ENCODE measurements around the gene CLNK.

Gene CLNK

DNA sequence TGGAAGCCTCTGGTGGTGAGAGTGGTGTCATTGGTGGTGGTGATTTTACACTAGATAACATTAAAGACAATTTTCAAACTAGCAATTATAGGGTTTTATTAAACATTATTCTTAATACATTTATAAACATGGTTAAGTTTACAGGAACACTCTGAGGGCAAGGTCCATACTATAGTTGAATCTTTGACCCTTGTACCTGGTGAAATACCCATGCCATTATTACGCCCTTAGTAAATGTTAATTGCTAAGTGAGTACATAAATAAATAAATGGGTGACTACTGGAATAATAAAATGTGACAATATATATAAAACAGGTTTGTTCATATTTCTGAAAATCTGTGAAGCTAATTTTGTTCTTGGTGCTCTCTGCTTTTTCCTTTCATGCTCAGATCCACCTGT lies 13.6 kb upstream of the CLNK start:
- no peak for DNase-seq

DNA sequence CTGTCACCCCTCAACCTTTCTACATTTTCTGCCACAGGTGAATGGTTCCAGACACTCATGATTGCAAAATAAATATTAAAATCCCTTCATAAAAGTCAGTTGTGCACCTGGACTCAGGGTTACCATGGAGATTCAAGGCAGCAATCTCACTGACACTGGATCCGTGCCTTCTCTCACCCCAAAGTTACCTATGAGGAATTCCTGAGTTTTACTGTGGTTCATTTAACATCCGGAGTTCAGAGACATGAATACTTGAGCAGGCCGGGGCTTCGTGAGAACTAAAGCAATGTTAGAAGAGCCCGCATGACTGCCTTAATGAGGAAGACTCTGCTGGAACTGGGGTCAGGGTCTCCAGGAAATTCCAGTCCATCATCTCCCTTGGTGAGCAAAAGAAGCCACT lies 12.5 kb upstream of the CLNK start:
- DNase-seq = no peak

DNA sequence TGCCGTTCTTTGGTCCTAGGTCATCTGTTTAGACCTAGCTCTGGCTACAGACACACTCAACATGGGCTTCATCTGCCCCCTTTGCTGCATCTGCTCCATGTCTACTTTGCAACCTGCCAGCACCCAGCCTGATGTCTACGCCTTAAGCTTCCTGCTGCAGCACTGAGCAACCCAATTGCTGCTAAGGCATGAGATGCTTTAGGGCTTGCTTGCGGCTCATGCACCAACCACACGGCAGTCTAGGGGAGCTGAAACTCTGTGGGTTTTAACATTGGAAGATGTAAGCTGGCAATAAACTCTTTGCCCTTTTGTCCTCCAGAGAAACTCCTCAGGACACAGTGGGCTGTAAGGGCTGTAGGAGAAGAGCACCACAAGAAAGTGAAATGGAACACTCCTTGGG lies 11.7 kb upstream of the CLNK start:
- DNase-seq = no peak

DNA sequence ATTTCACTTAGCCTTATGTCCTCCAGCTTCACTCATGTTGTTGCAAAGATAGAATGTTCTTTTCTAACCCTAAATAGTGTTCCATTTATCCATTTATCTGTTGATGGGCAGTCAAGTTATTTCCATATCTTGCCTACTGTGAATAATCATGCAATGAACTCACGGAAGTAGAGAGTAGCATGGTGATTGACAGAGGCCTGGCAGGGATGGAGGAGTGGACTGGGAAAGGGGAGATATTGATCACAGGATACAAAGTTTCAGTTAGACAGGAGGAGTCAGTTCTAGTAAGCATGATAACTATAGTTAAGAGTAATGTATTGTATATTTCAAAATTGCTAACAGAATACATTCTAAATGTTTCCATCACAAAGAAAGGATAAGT lies 10.3 kb upstream of the CLNK start:
- DNase-seq = no peak

DNA sequence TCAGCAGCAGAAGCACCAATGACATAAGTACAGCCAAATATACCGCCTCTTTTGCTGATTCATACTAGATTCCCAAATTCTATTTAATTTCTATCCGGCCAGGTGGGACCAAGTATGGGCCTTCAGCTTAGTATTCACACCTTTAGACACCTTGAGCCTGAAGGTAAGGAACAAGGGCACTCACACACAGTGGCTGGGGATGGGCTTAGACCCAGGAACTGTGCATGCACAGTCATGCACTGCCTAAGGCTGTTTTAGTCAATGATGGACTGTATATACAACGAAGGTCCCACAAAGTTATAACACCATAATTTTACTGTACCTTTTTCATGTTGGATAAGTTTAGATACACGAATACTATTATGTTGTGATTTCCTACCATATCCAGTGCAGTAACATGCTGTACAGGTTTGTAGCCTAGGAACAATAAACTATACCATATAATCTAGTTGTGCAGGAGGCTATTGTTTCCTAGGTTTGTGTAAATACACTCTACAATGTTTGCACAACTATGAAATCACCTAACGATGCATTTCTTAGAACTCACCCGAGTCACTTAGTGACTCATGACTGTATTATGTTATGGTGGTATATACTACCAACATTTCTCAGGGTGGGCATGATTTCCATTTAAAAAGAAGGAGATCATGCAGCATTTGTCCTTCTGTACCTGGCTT lies 9.7 kb upstream of the CLNK start:
- no peak for DNase-seq

DNA sequence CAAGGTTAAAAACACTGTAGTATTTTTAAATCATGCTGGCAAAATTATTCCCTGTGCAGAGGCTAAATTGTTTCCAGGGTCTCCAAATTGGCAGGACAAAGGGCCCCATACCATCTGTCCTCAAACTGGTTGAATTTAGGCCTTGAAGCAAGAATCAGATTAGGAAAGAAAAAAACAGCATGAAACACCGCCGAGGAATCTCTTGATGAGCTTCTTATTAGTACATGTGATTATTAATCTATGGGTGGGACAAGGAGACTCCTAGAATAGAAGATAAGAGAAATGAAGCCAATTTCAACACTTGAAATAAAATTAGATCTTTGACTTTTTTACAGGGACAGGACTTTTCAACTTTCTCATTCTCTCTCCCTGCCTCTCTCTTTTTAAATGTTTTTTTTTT lies 7.1 kb upstream of the CLNK start:
- DNase-seq = no peak

DNA sequence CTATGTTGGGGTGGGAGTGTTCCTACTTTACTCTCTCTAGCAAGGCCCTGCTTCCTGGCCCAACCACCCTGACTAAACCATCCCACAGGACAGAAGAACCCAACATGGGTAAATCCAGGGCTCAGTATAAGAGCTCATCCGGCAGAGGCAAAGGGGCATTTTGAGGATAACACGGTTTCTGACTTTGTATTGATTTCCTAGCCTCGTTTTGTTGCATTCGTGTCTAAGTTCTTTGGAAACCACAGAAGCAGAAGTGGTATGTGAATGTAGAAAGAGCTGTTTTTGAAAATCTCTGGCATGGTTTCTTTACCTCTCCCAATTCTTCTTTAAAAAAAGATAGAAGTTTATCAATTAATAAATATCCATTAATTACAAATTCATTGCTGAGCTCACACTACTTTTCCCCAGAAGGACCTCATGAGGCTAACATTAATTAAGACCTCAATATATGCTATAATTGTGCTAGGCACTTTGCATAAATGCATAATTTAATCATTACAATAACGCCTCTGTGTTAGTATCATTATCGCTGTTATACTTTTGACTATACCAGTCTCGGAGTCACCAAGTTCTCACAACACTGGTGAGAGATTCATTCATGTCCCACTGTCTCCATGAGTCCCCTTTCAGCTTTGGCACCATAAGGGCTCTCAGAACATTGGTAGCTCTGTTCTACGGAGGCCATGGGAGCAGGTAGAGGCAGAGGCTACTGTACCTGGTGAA lies 5.8 kb upstream of the CLNK start:
- no peak for DNase-seq

DNA sequence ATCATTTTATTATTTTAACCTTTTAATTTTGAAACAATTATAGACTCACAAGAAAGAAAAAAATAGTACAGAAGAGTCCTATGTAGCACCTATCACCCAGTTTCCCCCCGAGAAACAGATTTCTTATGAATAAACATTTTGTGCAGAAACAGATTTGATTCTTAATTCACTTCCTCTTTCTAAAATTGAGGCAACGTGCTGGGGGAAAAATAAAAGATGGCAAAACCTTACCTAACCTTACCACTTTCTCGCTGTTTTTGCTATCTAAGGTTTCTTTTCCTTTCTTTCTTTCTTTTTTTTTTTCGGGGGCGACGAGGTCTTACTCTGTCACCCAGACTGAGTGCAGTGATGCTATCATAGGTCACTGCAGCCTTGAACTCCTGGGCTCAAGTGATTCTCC lies 4.3 kb upstream of the CLNK start:
- no peak for DNase-seq

DNA sequence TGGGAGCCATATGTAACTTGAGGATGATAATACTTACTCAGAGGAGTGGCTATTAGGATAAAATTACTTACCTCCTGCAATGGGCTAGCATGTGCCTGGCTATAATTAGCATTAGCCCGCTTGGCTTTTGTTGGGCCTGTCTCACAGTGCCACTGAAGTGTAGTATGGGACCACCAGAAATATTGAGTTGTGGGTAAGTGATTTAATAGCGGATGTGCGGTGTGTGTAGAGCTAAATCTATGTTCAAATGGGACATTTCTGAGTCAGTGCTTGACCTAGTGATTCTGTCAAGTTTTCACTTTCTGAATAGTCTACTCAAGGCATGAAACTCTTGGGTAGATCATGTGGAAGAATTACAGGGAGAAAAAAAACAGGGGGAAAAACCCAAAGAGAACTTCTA lies 3.5 kb upstream of the CLNK start:
- no peak for DNase-seq

DNA sequence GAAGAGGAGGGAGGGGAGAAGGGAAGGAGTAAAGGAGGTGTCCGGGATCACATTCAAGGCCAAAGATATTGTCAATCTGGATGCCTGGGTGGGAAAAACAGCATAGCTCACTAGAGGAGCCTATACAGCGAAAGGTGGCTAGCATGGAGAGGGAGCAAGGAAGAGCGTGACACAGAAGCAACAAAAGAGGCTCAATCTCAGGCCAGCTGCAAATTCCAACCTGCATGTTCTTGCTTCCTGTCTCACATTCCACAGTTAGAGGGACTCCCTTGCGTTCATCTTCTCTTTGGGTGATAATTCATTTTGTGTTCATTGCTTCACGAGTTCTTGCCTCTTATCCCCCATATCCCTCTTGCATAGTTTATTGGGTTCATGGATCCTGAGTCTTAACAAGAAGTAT lies 3.0 kb upstream of the CLNK start:
- DNase-seq = no peak

DNA sequence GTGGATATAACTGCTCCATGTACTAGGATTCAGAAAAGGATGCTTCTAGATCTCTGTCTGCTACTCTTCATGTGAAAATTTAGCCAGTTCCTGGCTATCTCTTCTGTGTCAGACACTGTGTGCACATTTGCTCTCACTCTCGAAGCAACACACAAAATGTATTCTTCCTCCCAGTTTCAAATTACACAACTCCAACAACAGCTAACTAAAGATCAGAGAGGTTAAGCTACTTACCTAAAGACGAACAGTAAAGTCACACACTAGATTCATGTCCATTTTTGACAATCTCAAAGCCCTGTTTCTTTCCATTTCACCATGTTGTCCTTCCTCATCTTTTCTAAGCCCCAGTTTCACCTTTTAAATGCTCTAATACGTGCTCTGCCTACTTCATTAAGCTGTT lies 2.2 kb downstream of the CLNK start:
- DNase-seq = no peak

DNA sequence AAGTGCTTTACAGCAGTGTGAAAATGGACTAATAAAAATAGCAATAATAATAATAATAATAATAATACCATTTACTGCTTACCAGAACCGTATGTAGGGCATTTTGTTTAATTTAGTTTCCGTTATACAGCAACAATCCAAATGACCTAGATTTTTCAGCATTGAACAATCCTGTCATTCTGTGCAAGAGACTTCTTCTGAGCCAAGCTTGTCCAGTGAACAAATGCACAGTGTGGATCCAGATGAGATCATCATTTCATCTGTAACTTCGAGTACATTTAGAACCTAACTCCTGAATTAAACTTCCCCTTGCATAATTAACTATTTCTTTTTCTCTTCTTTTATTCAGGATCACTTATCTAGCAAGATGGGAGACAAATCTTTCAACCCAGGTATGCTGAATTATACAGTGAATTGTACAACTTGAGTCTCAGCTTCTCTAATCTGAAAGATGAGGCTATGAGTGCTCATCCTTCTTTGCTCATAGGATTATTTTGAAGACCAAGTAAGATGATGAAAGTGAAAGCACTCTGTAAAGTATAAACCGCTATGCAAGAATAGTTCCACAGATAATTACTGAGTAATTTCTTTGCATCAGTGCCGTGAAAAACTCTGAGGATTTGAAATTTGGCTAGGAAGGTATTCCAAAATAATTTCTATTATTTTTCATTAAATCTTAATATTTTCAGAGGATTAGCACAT lies 6.6 kb downstream of the CLNK start:
- no peak for DNase-seq

DNA sequence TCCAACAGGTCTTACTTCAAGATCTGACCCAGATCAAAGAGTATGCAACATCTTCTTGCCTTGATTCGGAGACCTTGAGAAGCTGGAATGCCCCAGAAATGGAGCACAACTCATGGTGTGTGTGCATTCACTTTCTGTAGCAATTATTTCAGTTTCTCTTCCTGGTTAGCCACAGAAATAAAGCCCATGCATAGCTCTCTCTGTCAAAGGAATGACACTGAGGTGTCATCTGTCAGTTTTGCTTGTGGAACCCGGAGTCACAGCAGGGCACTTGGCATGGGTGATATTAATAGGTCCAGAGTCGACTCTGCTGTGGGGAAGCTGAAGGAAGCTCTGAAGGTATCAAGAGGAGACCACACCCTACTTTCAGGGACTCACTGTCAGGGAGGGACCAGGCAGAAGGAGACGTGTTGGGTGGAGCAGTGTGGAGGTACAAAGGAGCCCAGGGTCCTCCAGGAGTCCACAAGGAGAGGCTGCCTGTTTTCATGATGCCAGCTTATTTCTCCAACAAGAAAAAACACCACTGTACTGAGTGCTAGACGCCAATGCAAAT lies 10.7 kb downstream of the CLNK start:
- DNase-seq = no peak

DNA sequence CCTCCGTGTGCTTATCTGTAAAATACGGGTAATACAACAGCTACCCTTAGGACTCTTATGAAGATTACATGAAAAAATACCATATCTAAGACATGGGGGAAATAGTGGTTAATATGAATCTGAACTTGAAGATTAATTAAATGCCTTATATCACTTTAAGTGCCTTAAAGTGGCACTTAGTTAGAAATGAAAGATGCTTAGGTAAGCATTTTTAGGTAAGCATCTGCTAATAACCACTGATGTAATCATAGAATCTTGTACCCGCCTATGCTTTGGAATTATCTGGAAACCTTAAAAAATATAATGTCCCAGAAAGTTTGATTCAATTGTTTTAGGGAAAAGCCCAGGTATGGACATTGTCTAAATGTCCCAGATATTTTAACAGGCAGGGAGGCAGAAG lies 12.2 kb downstream of the CLNK start:
- DNase-seq = no peak

DNA sequence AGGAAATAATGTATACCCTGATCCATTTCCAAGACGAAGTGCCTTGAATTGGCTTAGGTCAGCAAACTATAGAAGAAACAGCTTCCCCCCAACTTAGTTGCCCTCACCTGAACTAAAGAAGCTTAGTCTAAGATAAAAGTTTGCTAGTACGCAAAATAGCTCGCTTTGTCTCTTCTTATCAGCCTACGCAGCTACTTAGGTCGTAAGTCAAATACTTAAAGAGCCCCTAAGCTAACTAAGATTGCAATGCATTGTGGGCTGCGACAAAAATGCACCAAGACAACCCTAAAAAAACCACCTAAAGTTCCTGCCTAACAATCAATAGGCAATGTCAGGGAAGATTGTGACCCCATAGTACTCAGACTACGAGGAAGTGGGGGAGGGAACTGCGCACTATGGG lies 12.8 kb downstream of the CLNK start:
- no peak for DNase-seq

DNA sequence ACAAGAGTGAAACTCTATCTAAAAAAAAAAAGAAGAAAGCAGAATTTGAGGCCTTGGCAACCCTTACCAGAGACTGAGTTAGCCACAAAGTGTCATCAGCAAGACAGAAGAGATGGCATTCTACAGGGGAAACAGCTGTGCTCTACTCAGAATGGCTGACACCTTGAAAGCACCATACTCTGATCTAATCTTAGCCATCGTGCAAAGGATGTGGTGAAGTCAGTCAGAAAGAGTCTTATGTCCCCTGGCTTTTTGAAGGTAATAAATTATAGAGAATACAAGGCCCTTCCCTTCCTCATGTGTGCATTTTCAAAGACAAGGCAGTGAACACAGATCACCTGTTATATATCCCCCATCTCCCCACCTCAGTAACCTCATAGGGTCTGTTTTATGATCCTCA lies 13.2 kb downstream of the CLNK start:
- DNase-seq = no peak

DNA sequence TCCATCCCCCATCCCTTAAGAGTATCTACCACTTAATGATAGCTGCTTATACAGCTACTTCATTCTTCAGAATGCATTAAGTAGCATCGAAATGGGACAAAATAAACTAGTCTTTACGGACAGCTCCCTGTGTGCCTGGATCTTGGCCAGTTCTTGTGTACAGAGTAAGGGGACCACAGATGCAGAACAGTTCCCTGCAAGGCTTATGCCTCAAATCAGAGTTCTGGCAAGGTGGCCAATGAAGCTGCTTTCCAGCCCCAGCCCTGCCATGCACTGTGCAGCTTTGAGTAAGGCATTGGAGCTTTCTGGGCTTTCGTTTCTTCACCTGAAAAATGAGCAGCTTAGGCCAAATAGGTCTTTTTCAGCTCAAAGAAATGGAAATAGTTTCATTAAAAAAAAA lies 14.2 kb downstream of the CLNK start:
- DNase-seq = no peak

DNA sequence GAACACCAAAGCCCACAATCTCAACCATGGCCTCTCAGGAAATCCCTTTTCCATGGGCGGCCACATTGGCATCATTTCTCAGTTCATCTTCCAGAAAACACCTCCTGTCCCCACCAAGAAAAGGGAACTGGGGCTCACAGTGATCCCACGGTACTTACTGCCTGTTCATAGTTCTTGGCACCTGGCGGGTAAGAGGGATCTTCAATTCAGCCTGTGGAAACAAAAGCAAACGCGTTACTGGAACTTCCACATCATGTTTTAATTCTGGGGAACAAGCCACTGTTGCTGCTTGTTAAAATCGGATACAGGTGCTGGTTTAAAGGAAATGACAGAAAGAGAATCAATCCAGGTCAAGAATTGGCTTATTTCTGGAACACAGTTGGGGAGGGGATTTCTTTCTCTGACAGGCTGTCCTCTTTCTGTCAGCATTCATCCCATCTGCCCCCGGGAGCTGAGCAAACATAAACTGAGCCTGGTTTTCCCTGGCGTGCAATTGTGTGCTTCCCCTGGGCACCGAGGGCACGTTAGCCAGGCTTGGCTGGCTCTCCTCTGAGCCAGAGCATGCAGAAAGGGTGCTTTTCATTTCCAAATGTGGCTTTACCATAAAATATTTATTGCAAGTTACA lies 16.8 kb downstream of the CLNK start:
- DNase-seq = no peak

DNA sequence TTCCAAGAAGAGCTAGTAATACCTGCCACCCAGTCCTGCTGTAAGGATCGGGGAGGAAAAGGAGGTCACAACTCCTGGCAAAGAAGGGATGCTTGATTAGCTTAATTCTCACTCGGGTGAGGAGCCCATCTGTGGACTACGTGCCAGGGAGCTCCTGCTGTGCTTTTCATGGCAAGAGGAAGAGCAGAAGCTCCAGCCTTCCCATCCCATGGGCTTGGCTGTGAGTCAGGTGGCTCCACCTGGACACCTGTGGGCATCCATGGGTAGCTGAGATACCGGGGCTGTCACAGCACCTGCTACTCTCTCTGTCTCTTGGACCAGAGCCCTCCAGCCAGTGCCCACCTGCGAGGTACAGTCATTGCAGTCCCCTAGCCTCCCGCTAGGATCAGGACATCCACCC lies 18.0 kb downstream of the CLNK start:
- no peak for DNase-seq

DNA sequence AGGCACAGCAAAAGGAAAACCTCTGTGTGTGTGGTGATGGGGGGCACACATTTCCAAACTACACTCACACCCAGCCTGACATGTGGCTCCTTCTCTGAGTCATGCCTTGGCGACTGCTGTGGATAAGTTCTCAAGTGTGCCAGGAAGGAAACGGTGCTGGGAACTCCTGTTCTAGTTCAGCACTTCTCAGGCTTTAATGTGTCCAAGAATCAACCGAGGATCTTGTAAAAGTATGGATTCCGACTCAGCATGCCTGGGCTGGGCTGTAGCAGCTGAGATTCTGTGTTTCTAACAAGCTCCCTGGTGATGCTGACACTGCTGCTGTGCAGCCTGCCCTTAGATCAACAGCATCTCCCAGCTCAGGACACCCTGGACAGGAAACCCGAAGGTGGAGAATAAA lies 20.2 kb downstream of the CLNK start:
- peak; percentile 80 for DNase-seq

DNA sequence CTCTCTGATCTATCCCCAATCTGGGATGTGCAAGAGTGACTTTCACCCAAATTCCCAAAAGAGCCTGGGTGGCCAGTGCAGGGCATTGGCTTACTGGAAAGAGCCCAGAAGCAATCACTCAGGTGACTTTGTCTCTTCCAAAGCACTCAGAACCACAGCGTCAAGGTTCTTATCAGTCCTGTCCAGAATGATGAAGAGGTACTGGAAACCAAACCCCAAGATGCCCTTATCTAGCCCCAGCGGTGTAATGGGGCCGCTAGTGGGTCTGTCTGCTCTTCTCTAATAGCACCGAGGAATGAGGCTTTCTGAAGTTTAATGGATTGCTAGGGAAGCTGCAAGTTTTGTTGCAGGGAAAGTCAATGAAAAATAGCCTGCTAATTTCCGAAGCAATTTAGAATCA lies 21.6 kb downstream of the CLNK start:
- DNase-seq = no peak

DNA sequence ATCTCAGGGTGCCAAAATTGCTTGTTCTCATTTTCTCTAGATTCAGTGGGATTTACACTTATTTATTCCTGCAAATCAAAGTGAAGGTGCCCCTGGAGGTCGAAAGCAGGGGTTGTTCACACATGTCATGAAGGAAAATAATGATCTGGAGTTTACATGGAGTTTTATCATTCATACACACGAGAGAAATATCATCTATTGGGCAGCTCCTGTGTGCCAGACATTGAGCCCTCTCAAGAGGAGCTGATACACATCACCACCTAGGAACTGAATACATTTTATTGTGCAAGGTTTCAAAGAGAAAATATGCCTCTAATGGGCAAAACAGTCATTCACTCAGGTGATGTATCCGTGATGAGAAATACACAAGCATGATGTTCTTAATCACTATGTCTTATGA lies 23.5 kb downstream of the CLNK start:
- DNase-seq = no peak

DNA sequence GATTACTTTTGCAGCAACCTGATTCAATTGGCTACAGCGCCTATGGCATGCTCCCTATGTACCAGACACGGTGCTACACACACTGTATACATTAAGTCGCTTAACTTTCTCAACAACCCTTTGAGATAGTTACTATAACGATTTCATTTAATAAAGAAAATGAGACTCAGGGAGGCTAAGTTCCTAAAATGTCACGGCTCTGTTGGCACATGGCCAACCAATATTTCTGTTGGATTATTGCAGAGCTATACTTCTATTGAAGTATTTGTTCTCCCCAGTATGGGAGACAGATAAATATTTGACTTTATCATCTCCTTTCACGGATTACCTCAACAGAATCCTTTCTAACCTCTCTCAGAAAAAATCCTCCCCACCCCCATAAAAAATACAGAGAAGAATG lies 25.3 kb downstream of the CLNK start:
- no peak for DNase-seq

DNA sequence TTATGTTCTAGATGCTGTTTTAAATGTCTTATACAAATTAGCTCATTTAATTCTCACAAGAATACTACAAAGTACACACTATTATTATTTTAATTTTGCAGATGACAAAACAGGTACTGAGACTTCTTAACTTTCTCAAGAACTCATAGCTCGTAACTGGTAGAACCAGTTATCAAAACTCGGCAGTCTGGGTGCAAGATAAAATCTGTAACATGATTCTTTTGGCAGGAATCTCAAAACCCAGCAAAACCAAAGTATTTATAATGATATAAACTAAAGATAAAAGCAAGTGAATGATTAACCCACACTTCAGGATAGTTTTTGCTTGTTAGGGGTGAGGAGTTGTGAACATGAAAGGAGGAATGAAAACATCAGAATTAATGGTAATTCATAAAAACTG lies 27.6 kb downstream of the CLNK start:
- peak; percentile 26 for DNase-seq

Data from fibroblast of skin of right biceps (primary cell).